Measurements from ENCODE around the gene EPB41L4A. TPM values are rescaled to one million over a fixed set of nuclear protein-coding genes. Genes with fewer than 3 reads are reported as not detected.

EPB41L4A gene
- total RNA-seq, 1 donor from 2014 or later = 37.7 TPM

GRCh38 chr5:112143690-112144089 lies 275.4 kb downstream of the EPB41L4A start:
- Mint-ChIP-seq H3K27ac (no peak overlapping the region), H3K4me1 (ENCODE audit: low read depth) (peaks cover 2% of the 10 kb centered on the region), H3K27me3 (peaks cover 3% of the 10 kb centered on the region), H3K36me3 (ENCODE audit: insufficient read depth) (no peaks in the 10 kb centered on the region), H3K4me3 (ENCODE audit: low read depth) (no peak overlapping the region), H3K9me3 (ENCODE audit: low read depth) (no peaks in the 10 kb centered on the region)
- no peak for DNase-seq (ENCODE audit: low spot score, unreplicated experiment)
- TF ChIP-seq CTCF (IDR thresholded peaks at IDR 0.05; ENCODE audit: unreplicated experiment) = no peak

GRCh38 chr5:112142769-112143270 lies 276.3 kb downstream of the EPB41L4A start:
- no peak for TF ChIP-seq CTCF (IDR thresholded peaks at IDR 0.05; ENCODE audit: unreplicated experiment)
- Mint-ChIP-seq H3K4me3 (ENCODE audit: low read depth) (no peak overlapping the region), H3K27me3 (peaks cover 3% of the 10 kb centered on the region), H3K4me1 (ENCODE audit: low read depth) (peaks cover 2% of the 10 kb centered on the region), H3K27ac (no peak overlapping the region), H3K9me3 (ENCODE audit: low read depth) (no peaks in the 10 kb centered on the region), H3K36me3 (ENCODE audit: insufficient read depth) (no peaks in the 10 kb centered on the region)
- no peak for DNase-seq (ENCODE audit: low spot score, unreplicated experiment)

- DNase-seq (ENCODE audit: low spot score, unreplicated experiment) = no peak
- Mint-ChIP-seq H3K4me3 (ENCODE audit: low read depth) (no peak overlapping the region), H3K4me1 (ENCODE audit: low read depth) (no peaks in the 10 kb centered on the region), H3K27me3 (peaks cover 3% of the 10 kb centered on the region), H3K9me3 (ENCODE audit: low read depth) (no peaks in the 10 kb centered on the region), H3K36me3 (ENCODE audit: insufficient read depth) (no peaks in the 10 kb centered on the region), H3K27ac (no peak overlapping the region)
- TF ChIP-seq CTCF (IDR thresholded peaks at IDR 0.05; ENCODE audit: unreplicated experiment) = no peak
These were observed 277.5 kb downstream of the EPB41L4A start for GRCh38 chr5:112141582-112141981.

- Mint-ChIP-seq H3K4me1 (ENCODE audit: low read depth) (no peaks in the 10 kb centered on the region), H3K27ac (no peak overlapping the region), H3K4me3 (ENCODE audit: low read depth) (no peak overlapping the region), H3K9me3 (ENCODE audit: low read depth) (no peaks in the 10 kb centered on the region), H3K36me3 (ENCODE audit: insufficient read depth) (no peaks in the 10 kb centered on the region), H3K27me3 (peaks cover 3% of the 10 kb centered on the region)
- no peak for DNase-seq (ENCODE audit: low spot score, unreplicated experiment)
- no peak for TF ChIP-seq CTCF (IDR thresholded peaks at IDR 0.05; ENCODE audit: unreplicated experiment)
These were observed 280.6 kb downstream of the EPB41L4A start for GRCh38 chr5:112138526-112138925.

- DNase-seq (ENCODE audit: low spot score, unreplicated experiment) = no peak
- Mint-ChIP-seq H3K9me3 (ENCODE audit: low read depth) (no peaks in the 10 kb centered on the region), H3K4me1 (ENCODE audit: low read depth) (no peaks in the 10 kb centered on the region), H3K27me3 (no peaks in the 10 kb centered on the region), H3K27ac (no peak overlapping the region), H3K4me3 (ENCODE audit: low read depth) (no peak overlapping the region), H3K36me3 (ENCODE audit: insufficient read depth) (no peaks in the 10 kb centered on the region)
- TF ChIP-seq CTCF (IDR thresholded peaks at IDR 0.05; ENCODE audit: unreplicated experiment) = no peak
These were observed 282.3 kb downstream of the EPB41L4A start for GRCh38 chr5:112136773-112137172.

Data from progenitor cell of endocrine pancreas (in vitro differentiated cells).